KG1 (cell line): Measurements from ENCODE around the gene GALNT18.

ENCODE experiments used
- DNase-seq: peaks from one replicate; lab custom pipeline; 2025; lab: John Stamatoyannopoulos, UW

GALNT18 gene

GRCh38 chr11:11433960-11434359, 187.8 kb downstream of the GALNT18 start:
- DNase-seq: no peak

- no peak for DNase-seq
These were observed 189.0 kb downstream of the GALNT18 start for GRCh38 chr11:11432621-11433319.

- no peak for DNase-seq
These were observed 191.4 kb downstream of the GALNT18 start for GRCh38 chr11:11430431-11430830.

- no peak for DNase-seq
These were observed 193.1 kb downstream of the GALNT18 start for GRCh38 chr11:11428714-11429113.

GRCh38 chr11:11427542-11427941, 194.3 kb downstream of the GALNT18 start:
- DNase-seq: no peak

GRCh38 chr11:11427140-11427539, 194.7 kb downstream of the GALNT18 start:
- no peak for DNase-seq

- no peak for DNase-seq
These were observed 195.4 kb downstream of the GALNT18 start for GRCh38 chr11:11426226-11426952.

- no peak for DNase-seq
These were observed 196.0 kb downstream of the GALNT18 start for GRCh38 chr11:11425806-11426205.

GRCh38 chr11:11424688-11425087, 197.1 kb downstream of the GALNT18 start:
- DNase-seq: no peak

GRCh38 chr11:11422411-11423128, 199.2 kb downstream of the GALNT18 start:
- DNase-seq: no peak

- no peak for DNase-seq
These were observed 200.3 kb downstream of the GALNT18 start for GRCh38 chr11:11421509-11421908.

GRCh38 chr11:11420899-11421285, 200.9 kb downstream of the GALNT18 start:
- DNase-seq: no peak

- DNase-seq: no peak
These were observed 201.5 kb downstream of the GALNT18 start for GRCh38 chr11:11420191-11420898.

GRCh38 chr11:11419747-11420146, 202.1 kb downstream of the GALNT18 start:
- DNase-seq: no peak

GRCh38 chr11:11416917-11417316, 204.9 kb downstream of the GALNT18 start:
- DNase-seq: peak; percentile 55

GRCh38 chr11:11416502-11416901, 205.3 kb downstream of the GALNT18 start:
- peak; percentile 46 for DNase-seq

- no peak for DNase-seq
These were observed 205.9 kb downstream of the GALNT18 start for GRCh38 chr11:11415901-11416300.

GRCh38 chr11:11414996-11415395, 206.8 kb downstream of the GALNT18 start:
- DNase-seq: no peak

- DNase-seq: no peak
These were observed 208.0 kb downstream of the GALNT18 start for GRCh38 chr11:11413776-11414175.

- no peak for DNase-seq
These were observed 210.3 kb downstream of the GALNT18 start for GRCh38 chr11:11411401-11411985.

GRCh38 chr11:11409901-11410300, 211.9 kb downstream of the GALNT18 start:
- no peak for DNase-seq

- no peak for DNase-seq
These were observed 212.6 kb downstream of the GALNT18 start for GRCh38 chr11:11409224-11409623.
